Hepatocyte (in vitro differentiated cells): ENCODE measurements around the gene LAG3.

Experiments
- EZH2 ChIP-seq: fragments of 200-600 bp; sonication (generic); IDR thresholded peaks from 2 replicates; pipeline ENCODE4 v1.6.1; 2016; ENCODE audit warnings: antibody characterized with exemption, mild to moderate bottlenecking, borderline replicate concordance
- TF ChIP-seq, protein P1 (sequence below): fragments of 200-600 bp; sonication (generic); IDR thresholded peaks from 2 replicates; pipeline ENCODE4 v1.5.1; 2016; ENCODE audit warnings: antibody characterized with exemption, mild to moderate bottlenecking; ENCODE audit not compliant: poor library complexity

DNA sequence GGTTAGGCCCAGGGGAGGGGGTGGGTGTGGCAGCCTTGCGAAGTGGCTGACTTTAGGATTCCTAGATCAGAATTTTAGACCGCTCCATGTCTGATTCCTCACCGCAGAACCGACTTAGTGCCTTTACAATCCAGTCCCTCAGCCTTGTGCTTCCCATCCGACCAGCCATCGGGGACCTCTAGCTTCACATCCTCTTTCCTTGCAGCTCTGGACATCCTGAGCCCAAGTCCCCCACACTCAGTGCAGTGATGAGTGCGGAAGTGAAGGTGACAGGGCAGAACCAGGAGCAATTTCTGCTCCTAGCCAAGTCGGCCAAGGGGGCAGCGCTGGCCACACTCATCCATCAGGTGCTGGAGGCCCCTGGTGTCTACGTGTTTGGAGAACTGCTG, 47.9 kb upstream of the LAG3 start:
- TF ChIP-seq, protein P1, sequence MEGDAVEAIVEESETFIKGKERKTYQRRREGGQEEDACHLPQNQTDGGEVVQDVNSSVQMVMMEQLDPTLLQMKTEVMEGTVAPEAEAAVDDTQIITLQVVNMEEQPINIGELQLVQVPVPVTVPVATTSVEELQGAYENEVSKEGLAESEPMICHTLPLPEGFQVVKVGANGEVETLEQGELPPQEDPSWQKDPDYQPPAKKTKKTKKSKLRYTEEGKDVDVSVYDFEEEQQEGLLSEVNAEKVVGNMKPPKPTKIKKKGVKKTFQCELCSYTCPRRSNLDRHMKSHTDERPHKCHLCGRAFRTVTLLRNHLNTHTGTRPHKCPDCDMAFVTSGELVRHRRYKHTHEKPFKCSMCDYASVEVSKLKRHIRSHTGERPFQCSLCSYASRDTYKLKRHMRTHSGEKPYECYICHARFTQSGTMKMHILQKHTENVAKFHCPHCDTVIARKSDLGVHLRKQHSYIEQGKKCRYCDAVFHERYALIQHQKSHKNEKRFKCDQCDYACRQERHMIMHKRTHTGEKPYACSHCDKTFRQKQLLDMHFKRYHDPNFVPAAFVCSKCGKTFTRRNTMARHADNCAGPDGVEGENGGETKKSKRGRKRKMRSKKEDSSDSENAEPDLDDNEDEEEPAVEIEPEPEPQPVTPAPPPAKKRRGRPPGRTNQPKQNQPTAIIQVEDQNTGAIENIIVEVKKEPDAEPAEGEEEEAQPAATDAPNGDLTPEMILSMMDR: no peak
- no peak for TF ChIP-seq EZH2
